K562 (cell line): ENCODE results near the gene PRELID3B. TPM values are rescaled to one million over a fixed set of nuclear protein-coding genes. Genes with fewer than 3 reads are reported as not detected.

Source experiments
- EGR1 ChIP-seq: fragments of 450-650 bp; conservative IDR thresholded peaks from 2 replicates; pipeline ENCODE4 v1.6.1; 2017; ENCODE audit warnings: mild to moderate bottlenecking
- FOSL1 ChIP-seq: fragments of 200-800 bp; sonication (Bioruptor generic); conservative IDR thresholded peaks from 2 replicates; pipeline ENCODE4 v1.6.1; 2016; ENCODE audit warnings: missing genetic modification characterization, missing compliant biosample characterization
- FOXA1 ChIP-seq: fragments of 450-650 bp; IDR thresholded peaks from 2 replicates; pipeline ENCODE4 v1.6.1; 2016; ENCODE audit warnings: mild to moderate bottlenecking, borderline replicate concordance
- HDAC3 ChIP-seq: fragments of 450-650 bp; IDR thresholded peaks from 2 replicates; pipeline ENCODE4 v1.6.1; 2018; ENCODE audit warnings: borderline replicate concordance, mild to moderate bottlenecking, moderate library complexity; ENCODE audit not compliant: partially characterized antibody
- HLTF ChIP-seq: fragments of 450-650 bp; IDR thresholded peaks from 2 replicates; pipeline ENCODE4 v1.6.1; 2016
- KDM1A ChIP-seq, 2 experiments: fragments of 450-650 bp; IDR thresholded peaks; 2 replicates each; pipeline ENCODE4 v1.6.1; 2016; ENCODE audit warnings: mild to moderate bottlenecking in 2 of 2
- RCOR1 ChIP-seq, 2 experiments: IDR thresholded peaks; 2 replicates each; pipeline ENCODE4 v1.6.1; 2012; ENCODE audit warnings: low read depth in 2 of 2, low read length in 2 of 2, borderline replicate concordance in 1 of 2, improper control_type of control experiment in 1 of 2
- TCF7 ChIP-seq: sonication (generic); IDR thresholded peaks from 2 replicates; pipeline ENCODE4 v1.6.1; 2016; ENCODE audit warnings: antibody characterized with exemption, borderline replicate concordance
- TEAD4 ChIP-seq, 2 experiments: sonication (generic) in 1 of 2; formaldehyde crosslinking in 1 of 2; IDR thresholded peaks; 2 replicates each; pipeline versions ENCODE4 v1.6.1 to v1.8.0; 2012 to 2022; ENCODE audit warnings: borderline replicate concordance in 1 of 2, inconsistent platforms in 1 of 2, low read length in 1 of 2, mild to moderate bottlenecking in 1 of 2, missing genetic modification reagents in 1 of 2
- ZFP1 ChIP-seq: fragments of 450-650 bp; formaldehyde crosslinking; IDR thresholded peaks from 2 replicates; pipeline ENCODE4 v1.4.0; 2020; ENCODE audit warnings: mild to moderate bottlenecking, mixed read lengths
- ZNF239 ChIP-seq: fragments of 250-450 bp; sonication (Bioruptor Pico); IDR thresholded peaks from 2 replicates; pipeline ENCODE4 v1.4.0; 2020; ENCODE audit warnings: mild to moderate bottlenecking
- ZNF395 ChIP-seq: fragments of 200-800 bp; sonication (Bioruptor generic); IDR thresholded peaks from 2 replicates; pipeline ENCODE4 v1.6.1; 2017; ENCODE audit warnings: missing genetic modification characterization, missing compliant biosample characterization
- ZNF444 ChIP-seq: fragments of 250-450 bp; sonication (Bioruptor Pico); IDR thresholded peaks from 2 replicates; pipeline ENCODE4 v1.4.0; 2020; ENCODE audit warnings: mild to moderate bottlenecking, moderate library complexity
- polyA plus RNA-seq, 8 experiments: library from polyadenylated mRNA; depleted of rRNA in 4 of 8; stranded (reverse) in 5 of 8; unstranded in 3 of 8; fragments of >200 nt; fragmentation: Nextera tagmentation in 2 of 8; fragmentation: Illumina TruSeq in 1 of 8; extraction: Ambion mirVana in 2 of 8; extraction: Trizol in 1 of 8; gene quantifications; 2 replicates each; pipeline versions ENCODE4 v1.2.1 to v1.2.3, GENCODE V29; 2011 to 2014; ENCODE audit warnings: inconsistent platforms in 1 of 8, missing spikeins in 1 of 8
- total RNA-seq, 7 experiments: library from RNA; depleted of rRNA in 6 of 7; stranded (reverse); fragments of >200 nt in 6 of 7; fragmentation: Illumina TruSeq in 2 of 7; extraction: Trizol in 2 of 7; gene quantifications; 2 replicates each; pipeline versions ENCODE4 v1.2.1 to v1.2.3, GENCODE V29; 2011 to 2021; ENCODE audit warnings: low replicate concordance in 1 of 7
- TF ChIP-seq, protein P1 (sequence below): sonication (generic); formaldehyde crosslinking; IDR thresholded peaks from 2 replicates; pipeline ENCODE4 v1.4.0; 2020; ENCODE audit warnings: mild to moderate bottlenecking, missing genetic modification reagents
- TF ChIP-seq, protein P2 (sequence below): fragments of 450-650 bp; IDR thresholded peaks from 2 replicates; pipeline ENCODE4 v1.6.1; 2016; ENCODE audit warnings: borderline replicate concordance
- TF ChIP-seq, protein P3 (sequence below), 2 experiments: fragments of 450-650 bp in 1 of 2; IDR thresholded peaks; 2 replicates each; pipeline ENCODE4 v1.6.1; 2011 to 2017; ENCODE audit warnings: low read depth in 2 of 2, antibody characterized with exemption in 1 of 2, borderline replicate concordance in 1 of 2, low read length in 1 of 2, mild to moderate bottlenecking in 1 of 2, mixed read lengths in 1 of 2; ENCODE audit not compliant: control insufficient read depth in 1 of 2
- TF ChIP-seq, protein P4 (sequence below), 2 experiments: IDR thresholded peaks; 2 replicates each; pipeline ENCODE4 v1.6.1; 2012; ENCODE audit warnings: improper control_type of control experiment in 2 of 2, low read depth in 2 of 2, low read length in 2 of 2, borderline replicate concordance in 1 of 2

PRELID3B gene
- total and polyA plus RNA-seq, 9 of the 15 experiments (the other 6 are each of a cell fraction or from before 2014, with no cell fraction given), result 77.0 to 186 (median 101) TPM

DNA sequence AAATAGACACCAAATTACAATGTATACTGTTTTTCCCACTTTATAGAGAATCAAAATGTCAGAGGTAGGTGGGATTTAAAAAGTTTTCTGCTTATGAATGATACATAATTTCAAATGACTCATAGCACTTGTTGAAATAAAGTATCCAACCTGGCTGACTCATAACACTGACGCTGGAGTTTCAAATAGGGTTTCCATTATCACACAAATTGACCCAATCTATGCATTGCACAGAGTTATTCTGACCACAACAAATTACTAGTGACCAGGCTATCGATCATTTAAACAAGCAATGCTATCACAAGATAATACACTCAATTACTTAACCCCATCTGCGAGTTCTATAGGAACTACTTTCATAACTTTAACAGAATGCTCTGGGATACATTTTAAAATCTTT lies 31.9 kb upstream of the PRELID3B start (continued):
- TF ChIP-seq, protein P1, sequence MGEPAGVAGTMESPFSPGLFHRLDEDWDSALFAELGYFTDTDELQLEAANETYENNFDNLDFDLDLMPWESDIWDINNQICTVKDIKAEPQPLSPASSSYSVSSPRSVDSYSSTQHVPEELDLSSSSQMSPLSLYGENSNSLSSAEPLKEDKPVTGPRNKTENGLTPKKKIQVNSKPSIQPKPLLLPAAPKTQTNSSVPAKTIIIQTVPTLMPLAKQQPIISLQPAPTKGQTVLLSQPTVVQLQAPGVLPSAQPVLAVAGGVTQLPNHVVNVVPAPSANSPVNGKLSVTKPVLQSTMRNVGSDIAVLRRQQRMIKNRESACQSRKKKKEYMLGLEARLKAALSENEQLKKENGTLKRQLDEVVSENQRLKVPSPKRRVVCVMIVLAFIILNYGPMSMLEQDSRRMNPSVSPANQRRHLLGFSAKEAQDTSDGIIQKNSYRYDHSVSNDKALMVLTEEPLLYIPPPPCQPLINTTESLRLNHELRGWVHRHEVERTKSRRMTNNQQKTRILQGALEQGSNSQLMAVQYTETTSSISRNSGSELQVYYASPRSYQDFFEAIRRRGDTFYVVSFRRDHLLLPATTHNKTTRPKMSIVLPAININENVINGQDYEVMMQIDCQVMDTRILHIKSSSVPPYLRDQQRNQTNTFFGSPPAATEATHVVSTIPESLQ (CRISPR knock-in tag), result no peak
- peak in 1 of 2 experiments; percentile 55; a peak in 1 of 4 replicates for TF ChIP-seq RCOR1 (IDR thresholded peaks at IDR 0.05; ENCODE audit: borderline replicate concordance in 1 of 2, low read depth in 2 of 2, low read length in 2 of 2)
- no peak for TF ChIP-seq ZFP1
- no peak for TF ChIP-seq ZNF444 (CRISPR knock-in tag)
- TF ChIP-seq ZNF395 (CRISPR knock-in tag), result no peak
- no peak for TF ChIP-seq HLTF
- TF ChIP-seq TCF7, result no peak
- TF ChIP-seq, protein P2, sequence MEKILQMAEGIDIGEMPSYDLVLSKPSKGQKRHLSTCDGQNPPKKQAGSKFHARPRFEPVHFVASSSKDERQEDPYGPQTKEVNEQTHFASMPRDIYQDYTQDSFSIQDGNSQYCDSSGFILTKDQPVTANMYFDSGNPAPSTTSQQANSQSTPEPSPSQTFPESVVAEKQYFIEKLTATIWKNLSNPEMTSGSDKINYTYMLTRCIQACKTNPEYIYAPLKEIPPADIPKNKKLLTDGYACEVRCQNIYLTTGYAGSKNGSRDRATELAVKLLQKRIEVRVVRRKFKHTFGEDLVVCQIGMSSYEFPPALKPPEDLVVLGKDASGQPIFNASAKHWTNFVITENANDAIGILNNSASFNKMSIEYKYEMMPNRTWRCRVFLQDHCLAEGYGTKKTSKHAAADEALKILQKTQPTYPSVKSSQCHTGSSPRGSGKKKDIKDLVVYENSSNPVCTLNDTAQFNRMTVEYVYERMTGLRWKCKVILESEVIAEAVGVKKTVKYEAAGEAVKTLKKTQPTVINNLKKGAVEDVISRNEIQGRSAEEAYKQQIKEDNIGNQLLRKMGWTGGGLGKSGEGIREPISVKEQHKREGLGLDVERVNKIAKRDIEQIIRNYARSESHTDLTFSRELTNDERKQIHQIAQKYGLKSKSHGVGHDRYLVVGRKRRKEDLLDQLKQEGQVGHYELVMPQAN, result no peak
- TF ChIP-seq, protein P3, sequence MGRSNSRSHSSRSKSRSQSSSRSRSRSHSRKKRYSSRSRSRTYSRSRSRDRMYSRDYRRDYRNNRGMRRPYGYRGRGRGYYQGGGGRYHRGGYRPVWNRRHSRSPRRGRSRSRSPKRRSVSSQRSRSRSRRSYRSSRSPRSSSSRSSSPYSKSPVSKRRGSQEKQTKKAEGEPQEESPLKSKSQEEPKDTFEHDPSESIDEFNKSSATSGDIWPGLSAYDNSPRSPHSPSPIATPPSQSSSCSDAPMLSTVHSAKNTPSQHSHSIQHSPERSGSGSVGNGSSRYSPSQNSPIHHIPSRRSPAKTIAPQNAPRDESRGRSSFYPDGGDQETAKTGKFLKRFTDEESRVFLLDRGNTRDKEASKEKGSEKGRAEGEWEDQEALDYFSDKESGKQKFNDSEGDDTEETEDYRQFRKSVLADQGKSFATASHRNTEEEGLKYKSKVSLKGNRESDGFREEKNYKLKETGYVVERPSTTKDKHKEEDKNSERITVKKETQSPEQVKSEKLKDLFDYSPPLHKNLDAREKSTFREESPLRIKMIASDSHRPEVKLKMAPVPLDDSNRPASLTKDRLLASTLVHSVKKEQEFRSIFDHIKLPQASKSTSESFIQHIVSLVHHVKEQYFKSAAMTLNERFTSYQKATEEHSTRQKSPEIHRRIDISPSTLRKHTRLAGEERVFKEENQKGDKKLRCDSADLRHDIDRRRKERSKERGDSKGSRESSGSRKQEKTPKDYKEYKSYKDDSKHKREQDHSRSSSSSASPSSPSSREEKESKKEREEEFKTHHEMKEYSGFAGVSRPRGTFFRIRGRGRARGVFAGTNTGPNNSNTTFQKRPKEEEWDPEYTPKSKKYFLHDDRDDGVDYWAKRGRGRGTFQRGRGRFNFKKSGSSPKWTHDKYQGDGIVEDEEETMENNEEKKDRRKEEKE (IDR thresholded peaks at IDR 0.05; ENCODE audit: borderline replicate concordance in 1 of 2, control insufficient read depth in 1 of 2, low read depth in 2 of 2, low read length in 1 of 2), result no peak
- TF ChIP-seq TEAD4 (IDR thresholded peaks at IDR 0.05; ENCODE audit: low read length), result peak; percentile 59
- TF ChIP-seq TEAD4 (CRISPR knock-in tag; IDR thresholded peaks at IDR 0.05; ENCODE audit: borderline replicate concordance), result no peak
- TF ChIP-seq EGR1, result no peak
- peak; percentile 65 for TF ChIP-seq FOSL1
- TF ChIP-seq, protein P4, sequence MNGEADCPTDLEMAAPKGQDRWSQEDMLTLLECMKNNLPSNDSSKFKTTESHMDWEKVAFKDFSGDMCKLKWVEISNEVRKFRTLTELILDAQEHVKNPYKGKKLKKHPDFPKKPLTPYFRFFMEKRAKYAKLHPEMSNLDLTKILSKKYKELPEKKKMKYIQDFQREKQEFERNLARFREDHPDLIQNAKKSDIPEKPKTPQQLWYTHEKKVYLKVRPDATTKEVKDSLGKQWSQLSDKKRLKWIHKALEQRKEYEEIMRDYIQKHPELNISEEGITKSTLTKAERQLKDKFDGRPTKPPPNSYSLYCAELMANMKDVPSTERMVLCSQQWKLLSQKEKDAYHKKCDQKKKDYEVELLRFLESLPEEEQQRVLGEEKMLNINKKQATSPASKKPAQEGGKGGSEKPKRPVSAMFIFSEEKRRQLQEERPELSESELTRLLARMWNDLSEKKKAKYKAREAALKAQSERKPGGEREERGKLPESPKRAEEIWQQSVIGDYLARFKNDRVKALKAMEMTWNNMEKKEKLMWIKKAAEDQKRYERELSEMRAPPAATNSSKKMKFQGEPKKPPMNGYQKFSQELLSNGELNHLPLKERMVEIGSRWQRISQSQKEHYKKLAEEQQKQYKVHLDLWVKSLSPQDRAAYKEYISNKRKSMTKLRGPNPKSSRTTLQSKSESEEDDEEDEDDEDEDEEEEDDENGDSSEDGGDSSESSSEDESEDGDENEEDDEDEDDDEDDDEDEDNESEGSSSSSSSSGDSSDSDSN (IDR thresholded peaks at IDR 0.05; ENCODE audit: borderline replicate concordance in 1 of 2, low read depth in 2 of 2, low read length in 2 of 2), result no peak
- TF ChIP-seq FOXA1, result no peak
- TF ChIP-seq HDAC3, result no peak
- no peak for TF ChIP-seq ZNF239 (CRISPR knock-in tag)
- peak; percentile 73 to 85; a peak in 3 of 4 replicates for TF ChIP-seq KDM1A (IDR thresholded peaks at IDR 0.05)
